H1 (cell line): Measurements from ENCODE around the gene RAB3IP. TPM values are rescaled to one million over a fixed set of nuclear protein-coding genes. Genes with fewer than 3 reads are reported as not detected.

ENCODE experiments used
- CTCF ChIA-PET: fragments of 300-600 bp; sonication (Branson Sonifier 250); formaldehyde crosslinking; loops from one replicate; lab custom pipeline; 2021; ENCODE audit not compliant: partially characterized antibody; lab: Charles Lee
- POLR2A ChIA-PET: fragments of 300-600 bp; sonication (Branson Sonifier 250); formaldehyde crosslinking; loops from one replicate; lab custom pipeline; 2021; ENCODE audit warnings: inconsistent platforms; ENCODE audit not compliant: partially characterized antibody; lab: Charles Lee
- DNase-seq, 2 experiments: peaks; one replicate each; pipeline versions ENCODE4 v3.0.0 to v3.0.0-alpha.2; 2010 to 2022; ENCODE audit warnings: low spot score in 2 of 2, low read depth in 1 of 2, mixed read lengths in 1 of 2
- FAIRE-seq: peaks from 2 replicates; lab custom pipeline; 2011; peaks lifted over from hg19 to GRCh38; lab: Jason Lieb, UNC
- H2AFZ ChIP-seq: 2 replicates; pipeline ENCODE4 v1.8.1; 2012; ENCODE audit warnings: low read length, inconsistent platforms
- H2AK5ac ChIP-seq: 2 replicates; pipeline ENCODE4 v1.6.1; 2013; ENCODE audit warnings: low read depth, low read length
- H2BK120ac ChIP-seq: replicated peaks from 2 replicates; pipeline ENCODE3; 2013; ENCODE audit warnings: low read depth, low read length, inconsistent platforms
- H2BK12ac ChIP-seq: 2 replicates; pipeline ENCODE4 v1.6.1; 2013; ENCODE audit warnings: low read depth, low read length
- H2BK15ac ChIP-seq: 2 replicates; pipeline ENCODE4 v1.6.1; 2013; ENCODE audit warnings: low read length
- H2BK20ac ChIP-seq: 2 replicates; pipeline ENCODE4 v1.6.1; 2013; ENCODE audit warnings: low read length
- H2BK5ac ChIP-seq: 2 replicates; pipeline ENCODE4 v1.6.1; 2013; ENCODE audit warnings: low read depth, low read length
- H3K14ac ChIP-seq: 2 replicates; pipeline ENCODE4 v1.6.1; 2013; ENCODE audit warnings: inconsistent platforms; ENCODE audit not compliant: insufficient read length
- H3K18ac ChIP-seq: 2 replicates; pipeline ENCODE4 v1.6.1; 2013; ENCODE audit warnings: low read length; ENCODE audit errors: extremely low read depth
- H3K23ac ChIP-seq: 2 replicates; pipeline ENCODE4 v1.6.1; 2013; ENCODE audit warnings: inconsistent platforms; ENCODE audit not compliant: insufficient read length
- H3K23me2 ChIP-seq: 2 replicates; pipeline ENCODE4 v1.6.1; 2013; ENCODE audit warnings: low read depth, low read length
- H3K27ac ChIP-seq: 2 replicates; pipeline ENCODE4 v1.6.1; 2011; ENCODE audit warnings: low read depth, low read length, inconsistent platforms
- H3K27me3 ChIP-seq, 4 experiments: replicated peaks in 1 of 4; 1 replicate in 1 of 4; 2 replicates in 3 of 4; pipeline versions ENCODE4 v1.6.1 to v1.8.1; 2011 to 2013; ENCODE audit warnings: low read length in 3 of 4, mild to moderate bottlenecking in 3 of 4, inconsistent platforms in 2 of 4, mixed read lengths in 2 of 4, moderate library complexity in 1 of 4; ENCODE audit not compliant: control insufficient read depth in 3 of 4, insufficient read depth in 3 of 4; ENCODE audit errors: extremely low read depth in 1 of 4
- H3K36me3 ChIP-seq, 4 experiments: 2 replicates each; pipeline versions ENCODE4 v1.6.1 to v1.8.1; 2011 to 2013; ENCODE audit warnings: mild to moderate bottlenecking in 4 of 4, low read length in 3 of 4, moderate library complexity in 2 of 4, control low read depth in 1 of 4, inconsistent platforms in 1 of 4; ENCODE audit not compliant: insufficient read depth in 4 of 4, control insufficient read depth in 2 of 4
- H3K4ac ChIP-seq: replicated peaks from 2 replicates; pipeline ENCODE3; 2013; ENCODE audit warnings: low read length, low read depth, mixed read lengths, inconsistent platforms; ENCODE audit not compliant: insufficient read length
- H3K4me1 ChIP-seq, 4 experiments: replicated peaks in 1 of 4; 1 replicate in 1 of 4; 2 replicates in 3 of 4; pipeline versions ENCODE4 v1.6.1 to v1.8.1; 2011 to 2013; ENCODE audit warnings: low read length in 3 of 4, inconsistent platforms in 2 of 4, mixed read lengths in 1 of 4; ENCODE audit not compliant: insufficient read depth in 4 of 4, control insufficient read depth in 3 of 4
- H3K4me2 ChIP-seq, 2 experiments: 2 replicates each; pipeline versions ENCODE4 v1.6.1 to v1.8.1; 2011 to 2013; ENCODE audit warnings: low read depth in 2 of 2, low read length in 2 of 2, control low read depth in 1 of 2, inconsistent platforms in 1 of 2, mild to moderate bottlenecking in 1 of 2; ENCODE audit not compliant: insufficient read depth in 1 of 2
- H3K4me3 ChIP-seq, 4 experiments: fragments of 200-600, 300-600 bp in 1 of 4; sonication (generic), shearing (Covaris generic), sonication (Bioruptor Twin) in 1 of 4; 2 replicates each; pipeline versions ENCODE4 v1.5.1 to v1.8.1; 2011 to 2016; ENCODE audit warnings: low read length in 4 of 4, low read depth in 3 of 4, control low read depth in 2 of 4, inconsistent platforms in 2 of 4, mild to moderate bottlenecking in 2 of 4, mixed read lengths in 1 of 4, moderate library complexity in 1 of 4; ENCODE audit not compliant: insufficient read depth in 2 of 4; ENCODE audit errors: extremely low read depth in 1 of 4
- H3K56ac ChIP-seq: replicated peaks from 2 replicates; pipeline ENCODE3; 2013; ENCODE audit warnings: low read depth, mild to moderate bottlenecking, mixed read lengths, low read length, inconsistent platforms; ENCODE audit not compliant: insufficient read length
- H3K79me1 ChIP-seq: 2 replicates; pipeline ENCODE4 v1.6.1; 2013; ENCODE audit warnings: low read depth, low read length, control low read depth
- H3K79me2 ChIP-seq, 2 experiments: 2 replicates each; pipeline versions ENCODE4 v1.6.1 to v1.8.1; 2012 to 2013; ENCODE audit warnings: low read length in 2 of 2, mild to moderate bottlenecking in 2 of 2, inconsistent platforms in 1 of 2; ENCODE audit not compliant: insufficient read depth in 2 of 2, control insufficient read depth in 1 of 2
- H3K9ac ChIP-seq, 4 experiments: replicated peaks in 1 of 4; 1 replicate in 1 of 4; 2 replicates in 3 of 4; pipeline versions ENCODE4 v1.6.1 to v1.8.1; 2011 to 2013; ENCODE audit warnings: low read depth in 3 of 4, low read length in 3 of 4, control low read depth in 2 of 4, mild to moderate bottlenecking in 2 of 4, moderate library complexity in 2 of 4, inconsistent platforms in 1 of 4; ENCODE audit errors: extremely low read depth in 1 of 4
- H3K9me3 ChIP-seq, 2 experiments: 2 replicates each; pipeline versions ENCODE4 v1.6.1 to v1.8.1; 2012 to 2013; ENCODE audit warnings: mild to moderate bottlenecking in 2 of 2, moderate library complexity in 2 of 2, control low read depth in 1 of 2, inconsistent platforms in 1 of 2, low read depth in 1 of 2, low read length in 1 of 2, mixed read lengths in 1 of 2; ENCODE audit not compliant: insufficient read depth in 2 of 2
- H4K20me1 ChIP-seq, 2 experiments: replicated peaks in 1 of 2; 2 replicates each; pipeline versions ENCODE3 to v1.8.1; 2011 to 2013; ENCODE audit warnings: inconsistent platforms in 2 of 2, low read length in 2 of 2, mild to moderate bottlenecking in 1 of 2; ENCODE audit not compliant: insufficient read depth in 2 of 2, control insufficient read depth in 1 of 2
- H4K5ac ChIP-seq: 2 replicates; pipeline ENCODE4 v1.6.1; 2013; ENCODE audit warnings: low read length, low read depth, mixed read lengths, inconsistent platforms; ENCODE audit not compliant: insufficient read length
- H4K8ac ChIP-seq: 2 replicates; pipeline ENCODE4 v1.8.0; 2013; ENCODE audit warnings: mild to moderate bottlenecking, moderate library complexity, low read length, inconsistent platforms; ENCODE audit not compliant: insufficient read depth; ENCODE audit errors: extremely low read depth
- H4K91ac ChIP-seq: replicated peaks from 2 replicates; pipeline ENCODE3; 2013; ENCODE audit warnings: low read length, mixed read lengths, inconsistent platforms; ENCODE audit not compliant: insufficient read length
- ASH2L ChIP-seq: fragments of 200-600, 300-600 bp; sonication (generic); IDR thresholded peaks from one replicate; pipeline ENCODE4 v1.7.1; 2017; ENCODE audit warnings: low read length
- POLR2AphosphoS5 ChIP-seq: IDR thresholded peaks from 2 replicates; pipeline ENCODE4 v1.6.1; 2011; ENCODE audit warnings: low read depth, low read length
- RBBP5 ChIP-seq: IDR thresholded peaks from 2 replicates; pipeline ENCODE4 v1.7.1; 2012; ENCODE audit warnings: low read depth, mild to moderate bottlenecking, inconsistent platforms, low read length, moderate library complexity, borderline replicate concordance
- WGBS, 2 experiments: shearing (Covaris generic) in 1 of 2; methylation state at CpG; one replicate each; pipeline versions ENCODE4 v1.1.6 to v1.1.7; 2013 to 2015; ENCODE audit warnings: low lambda C conversion rate in 2 of 2, mixed read lengths in 2 of 2, inconsistent platforms in 1 of 2, low coverage in 1 of 2, missing lambda C conversion rate in 1 of 2; ENCODE audit not compliant: insufficient replicate concordance in 2 of 2, insufficient coverage in 1 of 2, insufficient read length in 1 of 2; ENCODE audit errors: extremely low coverage in 1 of 2, missing lambda C conversion rate in 1 of 2; 5-methylcytosine and 5-hydroxymethylcytosine counted together
- polyA plus RNA-seq, 7 experiments: library from polyadenylated mRNA; depleted of rRNA in 3 of 7; stranded (reverse) in 5 of 7; unstranded in 2 of 7; fragments of >200 nt in 5 of 7; fragments of 200-250 nt in 2 of 7; gene quantifications; 1 replicate in 5 of 7; 2 replicates in 1 of 7; 4 replicates in 1 of 7; pipeline versions ENCODE4 v1.2.1 to v1.2.3, GENCODE V29; 2011 to 2013; ENCODE audit warnings: missing spikeins in 2 of 7, mixed read lengths in 2 of 7
- total RNA-seq: library from RNA; stranded (reverse); fragmentation: NEBNext Ultra II Directional; extraction: Animal tissue kit (Norgen Biotek cat#: 25700); gene quantifications from 2 replicates; pipeline ENCODE4 v1.2.1, GENCODE V29; 2021

Gene RAB3IP
- total and polyA plus RNA-seq, 2 of the 8 experiments (the other 6 are each of a cell fraction or from before 2014, with no cell fraction given): 17.7 to 34.6 TPM

DNA sequence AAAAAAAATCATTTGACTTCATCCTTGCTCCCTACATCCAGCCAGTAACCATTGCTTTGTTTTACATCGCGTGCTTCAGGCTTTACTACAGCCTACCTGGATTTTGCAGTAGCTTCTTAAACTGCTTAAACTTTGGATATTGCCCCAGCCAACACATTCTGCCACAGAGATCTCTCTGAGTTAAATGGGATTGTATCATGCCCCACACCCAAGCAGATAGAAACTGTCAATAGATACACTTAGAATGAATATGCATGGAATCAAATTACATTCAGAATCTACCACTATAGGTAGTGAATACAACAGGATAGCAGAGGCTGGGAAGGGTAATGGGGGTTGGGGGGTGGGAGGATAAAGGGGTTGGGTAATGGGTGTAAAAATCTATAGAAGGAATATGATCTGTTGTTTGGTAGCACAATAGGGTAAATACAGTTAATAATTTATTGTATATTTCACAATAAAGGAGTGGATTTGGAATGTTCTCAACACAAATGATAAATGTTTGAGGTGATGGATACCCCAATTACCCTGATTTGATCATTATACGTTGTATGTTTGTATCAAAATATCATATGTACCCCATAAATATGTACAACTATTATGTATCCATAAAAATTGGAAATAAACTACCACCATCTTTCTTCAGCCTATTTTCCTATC lies 83.7 kb downstream of the RAB3IP start:
- H2AFZ ChIP-seq: no peak overlapping the region
- no peak overlapping the region for H2BK120ac ChIP-seq
- no peaks in the 10 kb centered on the region for H3K79me1 ChIP-seq
- H3K9ac ChIP-seq: no peak overlapping the region
- DNase-seq: no peak
- no peak overlapping the region for H4K8ac ChIP-seq
- no peak overlapping the region for H3K18ac ChIP-seq
- no peak overlapping the region for H2BK20ac ChIP-seq
- no peak overlapping the region for H3K4me2 ChIP-seq
- no peak overlapping the region for H4K91ac ChIP-seq
- H3K4me1 ChIP-seq: no peaks in the 10 kb centered on the region; a peak in 1 of 7 replicates
- CTCF ChIA-PET: interaction anchor here (1.1 kb wide), 1 partner anchor 183 kb away, joined by 3 read pairs; no protein-coding TSS in a partner anchor
- no peaks in the 10 kb centered on the region for H3K79me2 ChIP-seq
- no peak overlapping the region for H3K56ac ChIP-seq
- H3K9me3 ChIP-seq: no peaks in the 10 kb centered on the region
- H2BK15ac ChIP-seq: no peak overlapping the region
- H3K36me3 ChIP-seq: no peaks in the 10 kb centered on the region
- H3K23ac ChIP-seq: no peak overlapping the region
- H3K4me3 ChIP-seq: no peak overlapping the region
- no peak overlapping the region for H2BK12ac ChIP-seq
- TF ChIP-seq POLR2AphosphoS5 (no peak), RBBP5 (no peak), ASH2L (no peak)
- POLR2A ChIA-PET: no interaction called here
- no peak overlapping the region for H2AK5ac ChIP-seq
- H3K23me2 ChIP-seq: no peaks in the 10 kb centered on the region
- FAIRE-seq: no peak
- no peaks in the 10 kb centered on the region for H3K27me3 ChIP-seq
- no peaks in the 10 kb centered on the region for H4K20me1 ChIP-seq
- no peak overlapping the region for H3K27ac ChIP-seq
- WGBS, 2 experiments: 92% methylated on average over 3 of the region's 3 CpGs; no CpG with 5 or more reads in 1 of the 2 experiments
- H3K14ac ChIP-seq: no peak overlapping the region
- H2BK5ac ChIP-seq: no peak overlapping the region
- no peak overlapping the region for H4K5ac ChIP-seq
- no peak overlapping the region for H3K4ac ChIP-seq
